Body of pancreas (tissue), 4 donors: Measurements from ENCODE around the gene SECTM1.
"Not testable (repeated sequence)": the region's sequence is repeated elsewhere in the genome, so short reads cannot be mapped to it uniquely, and the experiment has no call there.

ENCODE experiments used
- CTCF ChIP-seq, 7 experiments: fragments of 450-650 bp in 4 of 7; fragments of 200-600 bp in 3 of 7; sonication (generic) in 3 of 7; IDR thresholded peaks; one replicate each; pipeline ENCODE4 v1.5.1; 2016 to 2019; ENCODE audit warnings: antibody characterized with exemption in 7 of 7
- POLR2A ChIP-seq, 3 donors: fragments of 450-650 bp; IDR thresholded peaks; one replicate each; pipeline ENCODE4 v1.6.1; 2016; ENCODE audit warnings: antibody characterized with exemption in 3 of 3, mild to moderate bottlenecking in 2 of 3

DNA sequence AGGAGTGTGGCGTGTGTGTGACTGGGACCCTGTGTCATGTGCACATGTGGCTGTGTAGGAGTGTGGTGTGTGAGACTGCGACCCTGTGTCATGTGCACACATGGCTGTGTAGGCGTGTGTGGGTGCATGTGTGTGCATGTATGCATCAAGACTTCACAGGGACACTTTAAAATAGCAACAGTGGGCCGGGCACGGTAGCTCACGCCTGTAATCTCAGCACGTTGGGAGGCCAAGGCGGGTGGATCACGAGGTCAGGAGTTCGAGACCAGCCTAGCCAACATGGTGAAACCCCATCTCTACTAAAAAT lies 48.1 kb upstream of the SECTM1 start:
- not testable (repeated sequence) for TF ChIP-seq CTCF, POLR2A (IDR thresholded peaks at IDR 0.05)
